GM12878 (cell line): ENCODE results near the gene OSM. TPM values are rescaled to one million over a fixed set of nuclear protein-coding genes. Genes with fewer than 3 reads are reported as not detected.

Source experiments
- CBX3 ChIP-seq: fragments of 200-600 bp; sonication (generic); IDR thresholded peaks from 2 replicates; pipeline ENCODE4 v1.6.1; 2016; ENCODE audit warnings: low read depth, borderline replicate concordance
- CHD4 ChIP-seq: fragments of 200-600 bp; sonication (generic); IDR thresholded peaks from 2 replicates; pipeline ENCODE4 v1.6.1; 2016; ENCODE audit warnings: mild to moderate bottlenecking
- CREM ChIP-seq: IDR thresholded peaks from 2 replicates; pipeline ENCODE4 v1.6.1; 2014; ENCODE audit warnings: antibody characterized with exemption, low read depth
- EED ChIP-seq: sonication (generic); IDR thresholded peaks from 2 replicates; pipeline ENCODE4 v1.6.1; 2016; ENCODE audit warnings: antibody characterized with exemption, low read depth
- EGR1 ChIP-seq, 2 experiments: IDR thresholded peaks; 1 replicate in 1 of 2; 2 replicates in 1 of 2; pipeline ENCODE4 v1.6.1; 2011 to 2012; ENCODE audit warnings: low read depth in 2 of 2, low read length in 2 of 2, borderline replicate concordance in 1 of 2, mild to moderate bottlenecking in 1 of 2, moderate library complexity in 1 of 2
- IKZF1 ChIP-seq: fragments of 450-650 bp; conservative IDR thresholded peaks from 2 replicates; pipeline ENCODE4 v1.6.1; 2017; ENCODE audit warnings: antibody characterized with exemption, mild to moderate bottlenecking
- JUNB ChIP-seq: IDR thresholded peaks from 2 replicates; pipeline ENCODE4 v1.6.1; 2016; ENCODE audit warnings: antibody characterized with exemption, mild to moderate bottlenecking
- MEF2B ChIP-seq: fragments of 450-650 bp; IDR thresholded peaks from 2 replicates; pipeline ENCODE4 v1.6.1; 2018; ENCODE audit warnings: mild to moderate bottlenecking, moderate library complexity; ENCODE audit not compliant: partially characterized antibody, poor library complexity, severe bottlenecking
- MTA2 ChIP-seq: fragments of 450-650 bp; IDR thresholded peaks from 2 replicates; pipeline ENCODE4 v1.6.1; 2016; ENCODE audit warnings: low read depth, mild to moderate bottlenecking, moderate library complexity
- MYC ChIP-seq: IDR thresholded peaks from 2 replicates; pipeline ENCODE4 v1.6.1; 2011; ENCODE audit warnings: mild to moderate bottlenecking, low read length, moderate library complexity, inconsistent platforms; ENCODE audit not compliant: insufficient read depth, insufficient replicate concordance, insufficient read length, severe bottlenecking
- NFIC ChIP-seq: IDR thresholded peaks from 2 replicates; pipeline ENCODE4 v1.6.1; 2012; ENCODE audit warnings: low read depth, mild to moderate bottlenecking, inconsistent platforms, low read length, moderate library complexity
- NFXL1 ChIP-seq: fragments of 450-650 bp; IDR thresholded peaks from 2 replicates; pipeline ENCODE4 v1.6.1; 2017; ENCODE audit warnings: antibody characterized with exemption, mild to moderate bottlenecking, borderline replicate concordance
- NFYA ChIP-seq: IDR thresholded peaks from 2 replicates; pipeline ENCODE4 v1.6.1; 2011; ENCODE audit warnings: low read depth, mild to moderate bottlenecking, low read length, improper control_type of control experiment, borderline replicate concordance
- PAX5 ChIP-seq: IDR thresholded peaks from 2 replicates; pipeline ENCODE4 v1.6.1; 2011; ENCODE audit warnings: low read depth, low read length, borderline replicate concordance
- RFX5 ChIP-seq: IDR thresholded peaks from 2 replicates; pipeline ENCODE4 v1.6.1; 2011; ENCODE audit warnings: low read depth, low read length, improper control_type of control experiment
- RUNX3 ChIP-seq: IDR thresholded peaks from 2 replicates; pipeline ENCODE4 v1.6.1; 2012; ENCODE audit warnings: low read length, inconsistent platforms
- SIN3A ChIP-seq: IDR thresholded peaks from 2 replicates; pipeline ENCODE4 v1.6.1; 2012; ENCODE audit warnings: low read depth, low read length, improper control_type of control experiment
- SMARCA5 ChIP-seq: fragments of 450-650 bp; IDR thresholded peaks from 2 replicates; pipeline ENCODE4 v1.6.1; 2017; ENCODE audit warnings: mild to moderate bottlenecking
- SMC3 ChIP-seq: IDR thresholded peaks from 2 replicates; pipeline ENCODE4 v1.6.1; 2011; ENCODE audit warnings: low read length, improper control_type of control experiment, borderline replicate concordance
- SRF ChIP-seq, 2 experiments: IDR thresholded peaks; 2 replicates each; pipeline ENCODE4 v1.6.1; 2011; ENCODE audit warnings: low read depth in 2 of 2, low read length in 2 of 2, mild to moderate bottlenecking in 1 of 2, moderate library complexity in 1 of 2
- YY1 ChIP-seq: IDR thresholded peaks from 2 replicates; pipeline ENCODE4 v1.6.1; 2011; ENCODE audit warnings: low read depth, mild to moderate bottlenecking, low read length
- ZBED1 ChIP-seq: IDR thresholded peaks from 2 replicates; pipeline ENCODE4 v1.6.1; 2016; ENCODE audit warnings: borderline replicate concordance
- ZNF24 ChIP-seq: fragments of 450-650 bp; IDR thresholded peaks from 2 replicates; pipeline ENCODE4 v1.6.1; 2017; ENCODE audit warnings: antibody characterized with exemption, mild to moderate bottlenecking
- polyA plus RNA-seq, 11 experiments: library from polyadenylated mRNA; depleted of rRNA in 4 of 11; unstranded in 6 of 11; stranded (reverse) in 5 of 11; fragments of >200 nt; fragmentation: Nextera tagmentation in 4 of 11; fragmentation: Illumina TruSeq in 1 of 11; extraction: Ambion mirVana in 4 of 11; extraction: Trizol in 1 of 11; gene quantifications; 1 replicate in 1 of 11; 2 replicates in 10 of 11; pipeline versions ENCODE4 v1.2.1 to v1.2.3, GENCODE V29; 2011 to 2016; ENCODE audit warnings: inconsistent platforms in 2 of 11, missing spikeins in 2 of 11, low read depth in 1 of 11
- total RNA-seq, 4 experiments: library from RNA; depleted of rRNA in 3 of 4; stranded (reverse); fragments of >200 nt in 3 of 4; fragmentation: Illumina TruSeq in 1 of 4; extraction: Trizol in 1 of 4; gene quantifications; 2 replicates each; pipeline versions ENCODE4 v1.2.1 to v1.2.3, GENCODE V29; 2013 to 2021
- TF ChIP-seq, protein P1 (sequence below): IDR thresholded peaks from 2 replicates; pipeline ENCODE4 v1.6.1; 2011; ENCODE audit warnings: mild to moderate bottlenecking, low read depth, low read length, moderate library complexity; ENCODE audit not compliant: insufficient replicate concordance
- TF ChIP-seq, protein P2 (sequence below): fragments of 450-650 bp; conservative IDR thresholded peaks from 2 replicates; pipeline ENCODE4 v1.6.1; 2017; ENCODE audit warnings: mild to moderate bottlenecking, moderate library complexity
- TF ChIP-seq, protein P3 (sequence below): fragments of 450-650 bp; IDR thresholded peaks from 2 replicates; pipeline ENCODE4 v1.6.1; 2017; ENCODE audit warnings: antibody characterized with exemption, mild to moderate bottlenecking, moderate library complexity

OSM gene
- total and polyA plus RNA-seq, 10 of the 15 experiments (the other 5 are each of a cell fraction or from before 2014, with no cell fraction given), result 0.06 to 1.4 (median 0.59) TPM

DNA sequence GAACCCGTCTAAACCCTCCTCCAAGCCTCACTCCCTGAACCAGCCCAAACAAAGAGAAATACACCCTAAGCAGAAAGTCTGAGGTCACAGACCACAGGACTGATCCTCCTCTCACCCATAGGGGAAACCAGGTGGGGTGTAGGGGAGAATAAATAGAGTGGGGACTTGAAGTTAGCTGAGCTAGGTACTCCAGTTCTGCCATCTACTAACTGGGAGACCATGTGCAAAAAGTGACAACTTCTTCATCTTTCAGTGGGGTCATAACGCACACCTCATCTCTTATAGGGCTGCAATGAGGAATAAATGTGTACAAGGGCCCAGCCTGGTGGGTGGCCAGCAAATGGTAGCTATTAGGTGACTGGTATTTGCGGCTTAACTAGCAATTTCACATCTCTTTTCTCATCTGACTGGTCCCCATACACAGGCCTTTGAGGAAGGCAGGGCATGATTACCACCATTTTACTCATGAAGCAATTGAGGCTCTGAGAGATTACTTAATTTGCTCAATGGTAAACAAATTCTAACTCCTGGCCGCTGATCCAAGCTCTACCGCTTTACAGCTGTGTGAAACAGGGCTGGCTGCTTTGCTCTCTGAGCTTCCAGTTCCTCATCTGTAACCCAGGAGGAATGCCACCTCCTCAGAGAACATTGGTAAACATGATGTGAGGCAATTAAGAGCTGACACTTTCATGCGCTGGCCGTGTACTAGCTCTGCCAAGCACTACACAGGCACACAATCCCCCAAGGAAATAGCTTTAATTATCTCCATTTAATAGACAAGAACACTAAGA lies 43.5 kb upstream of the OSM start (continued):
- TF ChIP-seq, protein P1, sequence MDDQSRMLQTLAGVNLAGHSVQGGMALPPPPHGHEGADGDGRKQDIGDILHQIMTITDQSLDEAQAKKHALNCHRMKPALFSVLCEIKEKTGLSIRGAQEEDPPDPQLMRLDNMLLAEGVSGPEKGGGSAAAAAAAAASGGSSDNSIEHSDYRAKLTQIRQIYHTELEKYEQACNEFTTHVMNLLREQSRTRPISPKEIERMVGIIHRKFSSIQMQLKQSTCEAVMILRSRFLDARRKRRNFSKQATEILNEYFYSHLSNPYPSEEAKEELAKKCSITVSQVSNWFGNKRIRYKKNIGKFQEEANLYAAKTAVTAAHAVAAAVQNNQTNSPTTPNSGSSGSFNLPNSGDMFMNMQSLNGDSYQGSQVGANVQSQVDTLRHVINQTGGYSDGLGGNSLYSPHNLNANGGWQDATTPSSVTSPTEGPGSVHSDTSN, result peak; percentile 18
- no peak for TF ChIP-seq RFX5
- TF ChIP-seq YY1, result peak; percentile 70
- TF ChIP-seq CREM, result peak; percentile 51; the same call in 1 of the 2 replicates
- TF ChIP-seq SMC3, result no peak
- no peak for TF ChIP-seq CHD4
- TF ChIP-seq EGR1 (IDR thresholded peaks at IDR 0.05; ENCODE audit: borderline replicate concordance in 1 of 2, low read depth in 2 of 2, low read length in 2 of 2), result no peak
- TF ChIP-seq ZBED1, result 0 out of 2 replicates have a peak, but pooled peaks have one; percentile 44
- TF ChIP-seq SMARCA5, result peak; percentile 34; the same call in 1 of the 2 replicates
- TF ChIP-seq MEF2B, result peak; percentile 53
- peak; percentile 89 for TF ChIP-seq RUNX3
- peak; percentile 40; the same call in 1 of the 2 replicates for TF ChIP-seq EED
- no peak for TF ChIP-seq MYC
- no peak for TF ChIP-seq NFYA
- TF ChIP-seq IKZF1, result peak; percentile 49; the same call in 1 of the 2 replicates
- no peak for TF ChIP-seq ZNF24
- TF ChIP-seq, protein P2, sequence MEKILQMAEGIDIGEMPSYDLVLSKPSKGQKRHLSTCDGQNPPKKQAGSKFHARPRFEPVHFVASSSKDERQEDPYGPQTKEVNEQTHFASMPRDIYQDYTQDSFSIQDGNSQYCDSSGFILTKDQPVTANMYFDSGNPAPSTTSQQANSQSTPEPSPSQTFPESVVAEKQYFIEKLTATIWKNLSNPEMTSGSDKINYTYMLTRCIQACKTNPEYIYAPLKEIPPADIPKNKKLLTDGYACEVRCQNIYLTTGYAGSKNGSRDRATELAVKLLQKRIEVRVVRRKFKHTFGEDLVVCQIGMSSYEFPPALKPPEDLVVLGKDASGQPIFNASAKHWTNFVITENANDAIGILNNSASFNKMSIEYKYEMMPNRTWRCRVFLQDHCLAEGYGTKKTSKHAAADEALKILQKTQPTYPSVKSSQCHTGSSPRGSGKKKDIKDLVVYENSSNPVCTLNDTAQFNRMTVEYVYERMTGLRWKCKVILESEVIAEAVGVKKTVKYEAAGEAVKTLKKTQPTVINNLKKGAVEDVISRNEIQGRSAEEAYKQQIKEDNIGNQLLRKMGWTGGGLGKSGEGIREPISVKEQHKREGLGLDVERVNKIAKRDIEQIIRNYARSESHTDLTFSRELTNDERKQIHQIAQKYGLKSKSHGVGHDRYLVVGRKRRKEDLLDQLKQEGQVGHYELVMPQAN, result no peak
- TF ChIP-seq MTA2, result peak; percentile 76
- no peak for TF ChIP-seq SRF (IDR thresholded peaks at IDR 0.05; ENCODE audit: low read depth in 2 of 2, low read length in 2 of 2)
- TF ChIP-seq, protein P3, sequence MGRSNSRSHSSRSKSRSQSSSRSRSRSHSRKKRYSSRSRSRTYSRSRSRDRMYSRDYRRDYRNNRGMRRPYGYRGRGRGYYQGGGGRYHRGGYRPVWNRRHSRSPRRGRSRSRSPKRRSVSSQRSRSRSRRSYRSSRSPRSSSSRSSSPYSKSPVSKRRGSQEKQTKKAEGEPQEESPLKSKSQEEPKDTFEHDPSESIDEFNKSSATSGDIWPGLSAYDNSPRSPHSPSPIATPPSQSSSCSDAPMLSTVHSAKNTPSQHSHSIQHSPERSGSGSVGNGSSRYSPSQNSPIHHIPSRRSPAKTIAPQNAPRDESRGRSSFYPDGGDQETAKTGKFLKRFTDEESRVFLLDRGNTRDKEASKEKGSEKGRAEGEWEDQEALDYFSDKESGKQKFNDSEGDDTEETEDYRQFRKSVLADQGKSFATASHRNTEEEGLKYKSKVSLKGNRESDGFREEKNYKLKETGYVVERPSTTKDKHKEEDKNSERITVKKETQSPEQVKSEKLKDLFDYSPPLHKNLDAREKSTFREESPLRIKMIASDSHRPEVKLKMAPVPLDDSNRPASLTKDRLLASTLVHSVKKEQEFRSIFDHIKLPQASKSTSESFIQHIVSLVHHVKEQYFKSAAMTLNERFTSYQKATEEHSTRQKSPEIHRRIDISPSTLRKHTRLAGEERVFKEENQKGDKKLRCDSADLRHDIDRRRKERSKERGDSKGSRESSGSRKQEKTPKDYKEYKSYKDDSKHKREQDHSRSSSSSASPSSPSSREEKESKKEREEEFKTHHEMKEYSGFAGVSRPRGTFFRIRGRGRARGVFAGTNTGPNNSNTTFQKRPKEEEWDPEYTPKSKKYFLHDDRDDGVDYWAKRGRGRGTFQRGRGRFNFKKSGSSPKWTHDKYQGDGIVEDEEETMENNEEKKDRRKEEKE, result no peak
- 0 out of 2 replicates have a peak, but pooled peaks have one; percentile 21 for TF ChIP-seq SIN3A
- TF ChIP-seq NFXL1, result no peak
- no peak for TF ChIP-seq CBX3
- peak; percentile 57; the same call in 1 of the 2 replicates for TF ChIP-seq NFIC
- no peak for TF ChIP-seq PAX5
- peak; percentile 39; the same call in 1 of the 2 replicates for TF ChIP-seq JUNB
